Esophagus muscularis mucosa (tissue), 3 donors: Measurements from ENCODE around the gene AEBP2.

Experiments used
- POLR2A ChIP-seq: fragments of 450-650 bp; IDR thresholded peaks from one replicate; pipeline ENCODE4 v1.6.1; 2017; ENCODE audit warnings: antibody characterized with exemption, moderate library complexity, mild to moderate bottlenecking, low read depth
- POLR2AphosphoS5 ChIP-seq, 2 donors: sonication (generic); formaldehyde crosslinking; IDR thresholded peaks; one replicate each; pipeline ENCODE4 v1.6.1; 2017; ENCODE audit warnings: antibody characterized with exemption in 2 of 2
- TF ChIP-seq, protein P1 (sequence below), 3 experiments: fragments of 200-600 bp in 2 of 3; fragments of 450-650 bp in 1 of 3; sonication (generic) in 2 of 3; IDR thresholded peaks; one replicate each; pipeline ENCODE4 v1.5.1; 2017 to 2019; ENCODE audit warnings: antibody characterized with exemption in 3 of 3, mild to moderate bottlenecking in 2 of 3, moderate library complexity in 1 of 3

DNA sequence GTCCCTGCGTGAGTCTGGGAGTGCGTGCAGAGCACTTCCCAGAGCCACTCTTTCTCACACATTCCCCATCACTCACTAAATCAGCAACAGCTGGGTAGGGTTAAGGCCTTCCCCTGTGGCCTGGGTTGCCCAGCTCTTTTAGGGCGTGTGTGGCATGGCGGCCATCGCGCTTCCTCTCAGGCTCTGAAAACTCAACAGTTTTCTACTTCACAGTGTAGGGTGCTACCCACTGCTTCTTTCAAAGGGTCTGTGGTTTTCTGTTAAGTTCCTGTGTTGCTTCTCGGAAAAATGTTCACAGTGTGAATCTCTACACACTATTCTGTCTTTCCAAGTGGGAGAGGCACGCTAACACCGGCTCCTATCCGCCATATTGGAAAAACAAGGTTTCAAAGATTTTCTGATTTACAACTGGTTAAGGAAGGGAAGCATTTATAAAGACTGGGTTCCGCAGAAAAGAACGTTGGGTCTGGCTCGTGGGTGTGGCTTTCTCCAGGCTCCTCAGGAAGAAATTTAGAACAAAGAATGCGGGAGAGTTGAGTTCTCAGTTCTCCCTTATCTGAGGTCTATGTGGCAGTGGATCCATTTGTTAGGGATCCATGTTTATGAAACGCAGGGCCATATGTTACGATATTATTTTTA, 34.9 kb upstream of the AEBP2 start:
- TF ChIP-seq, protein P1, sequence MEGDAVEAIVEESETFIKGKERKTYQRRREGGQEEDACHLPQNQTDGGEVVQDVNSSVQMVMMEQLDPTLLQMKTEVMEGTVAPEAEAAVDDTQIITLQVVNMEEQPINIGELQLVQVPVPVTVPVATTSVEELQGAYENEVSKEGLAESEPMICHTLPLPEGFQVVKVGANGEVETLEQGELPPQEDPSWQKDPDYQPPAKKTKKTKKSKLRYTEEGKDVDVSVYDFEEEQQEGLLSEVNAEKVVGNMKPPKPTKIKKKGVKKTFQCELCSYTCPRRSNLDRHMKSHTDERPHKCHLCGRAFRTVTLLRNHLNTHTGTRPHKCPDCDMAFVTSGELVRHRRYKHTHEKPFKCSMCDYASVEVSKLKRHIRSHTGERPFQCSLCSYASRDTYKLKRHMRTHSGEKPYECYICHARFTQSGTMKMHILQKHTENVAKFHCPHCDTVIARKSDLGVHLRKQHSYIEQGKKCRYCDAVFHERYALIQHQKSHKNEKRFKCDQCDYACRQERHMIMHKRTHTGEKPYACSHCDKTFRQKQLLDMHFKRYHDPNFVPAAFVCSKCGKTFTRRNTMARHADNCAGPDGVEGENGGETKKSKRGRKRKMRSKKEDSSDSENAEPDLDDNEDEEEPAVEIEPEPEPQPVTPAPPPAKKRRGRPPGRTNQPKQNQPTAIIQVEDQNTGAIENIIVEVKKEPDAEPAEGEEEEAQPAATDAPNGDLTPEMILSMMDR (IDR thresholded peaks at IDR 0.05) = no peak
- no peak for TF ChIP-seq POLR2A
- no peak for TF ChIP-seq POLR2AphosphoS5 (IDR thresholded peaks at IDR 0.05)
